GM08714 (cell line): ENCODE results near the gene RHBDF1.

Source experiments
- H3K4me3 ChIP-seq: fragments of 200-500 bp; sonication (Bioruptor generic); 2 replicates; pipeline ENCODE4 v1.5.1; 2014; ENCODE audit warnings: mild to moderate bottlenecking, low read length, inconsistent platforms
- ZNF274 ChIP-seq: IDR thresholded peaks from 2 replicates; pipeline ENCODE4 v1.6.1; 2012; ENCODE audit warnings: mild to moderate bottlenecking, low read depth, low read length

Gene RHBDF1, protein sequence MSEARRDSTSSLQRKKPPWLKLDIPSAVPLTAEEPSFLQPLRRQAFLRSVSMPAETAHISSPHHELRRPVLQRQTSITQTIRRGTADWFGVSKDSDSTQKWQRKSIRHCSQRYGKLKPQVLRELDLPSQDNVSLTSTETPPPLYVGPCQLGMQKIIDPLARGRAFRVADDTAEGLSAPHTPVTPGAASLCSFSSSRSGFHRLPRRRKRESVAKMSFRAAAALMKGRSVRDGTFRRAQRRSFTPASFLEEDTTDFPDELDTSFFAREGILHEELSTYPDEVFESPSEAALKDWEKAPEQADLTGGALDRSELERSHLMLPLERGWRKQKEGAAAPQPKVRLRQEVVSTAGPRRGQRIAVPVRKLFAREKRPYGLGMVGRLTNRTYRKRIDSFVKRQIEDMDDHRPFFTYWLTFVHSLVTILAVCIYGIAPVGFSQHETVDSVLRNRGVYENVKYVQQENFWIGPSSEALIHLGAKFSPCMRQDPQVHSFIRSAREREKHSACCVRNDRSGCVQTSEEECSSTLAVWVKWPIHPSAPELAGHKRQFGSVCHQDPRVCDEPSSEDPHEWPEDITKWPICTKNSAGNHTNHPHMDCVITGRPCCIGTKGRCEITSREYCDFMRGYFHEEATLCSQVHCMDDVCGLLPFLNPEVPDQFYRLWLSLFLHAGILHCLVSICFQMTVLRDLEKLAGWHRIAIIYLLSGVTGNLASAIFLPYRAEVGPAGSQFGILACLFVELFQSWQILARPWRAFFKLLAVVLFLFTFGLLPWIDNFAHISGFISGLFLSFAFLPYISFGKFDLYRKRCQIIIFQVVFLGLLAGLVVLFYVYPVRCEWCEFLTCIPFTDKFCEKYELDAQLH

DNA sequence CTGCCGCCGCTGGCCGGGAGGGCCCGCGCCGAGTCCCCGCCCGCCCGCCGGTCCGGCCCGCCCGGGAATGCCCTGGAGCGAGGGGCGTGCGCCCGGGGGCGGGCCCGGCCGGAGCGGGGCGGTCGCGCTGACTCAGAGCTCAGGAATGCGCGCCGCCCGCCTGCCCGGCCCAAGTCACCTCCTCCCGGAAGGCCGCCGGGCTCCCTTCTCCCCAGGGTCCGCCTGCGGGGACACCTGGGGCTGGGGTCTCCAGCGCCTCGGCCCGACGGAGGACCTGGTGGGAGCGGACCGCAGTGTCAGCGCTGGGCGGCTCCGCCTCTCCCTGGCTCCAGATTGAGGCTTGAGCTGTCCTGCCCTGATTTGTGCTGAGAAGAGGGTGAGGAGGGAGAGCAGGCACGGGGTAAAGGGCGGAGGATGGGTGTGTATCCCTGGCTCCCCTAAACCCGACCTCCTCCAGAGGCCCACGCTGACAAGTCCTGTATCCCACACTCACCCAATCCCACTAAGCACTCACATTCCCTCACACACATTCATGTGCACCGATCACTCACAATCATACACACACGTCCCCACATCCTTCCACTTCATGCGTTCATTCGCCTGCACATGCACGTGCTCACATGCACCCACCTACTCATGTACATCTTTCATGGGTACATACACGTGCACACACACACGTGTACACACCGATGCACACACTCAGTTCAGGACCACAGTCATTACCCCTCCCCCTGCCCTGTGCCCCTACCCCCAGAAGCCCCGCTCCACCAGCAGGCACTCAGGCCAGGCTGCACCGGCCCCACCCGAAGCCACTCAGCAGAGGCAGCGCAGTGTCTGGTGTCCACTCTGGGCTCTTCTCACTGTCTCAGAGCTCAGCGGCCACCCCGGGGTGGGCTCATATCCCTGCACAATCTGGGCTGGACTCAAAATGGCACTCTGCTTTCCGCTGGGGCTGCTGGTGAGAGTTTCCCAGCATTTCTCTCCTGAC lies at the start of gene RHBDF1:
TSS of gene RHBDF1 (minus strand) at position 71 of the 988 bp plus-strand sequence. CDS start 7,616 bp downstream, outside the sequence.
- TF ChIP-seq ZNF274 = no peak
- H3K4me3 ChIP-seq = no peak within 1 kb of the TSS

DNA sequence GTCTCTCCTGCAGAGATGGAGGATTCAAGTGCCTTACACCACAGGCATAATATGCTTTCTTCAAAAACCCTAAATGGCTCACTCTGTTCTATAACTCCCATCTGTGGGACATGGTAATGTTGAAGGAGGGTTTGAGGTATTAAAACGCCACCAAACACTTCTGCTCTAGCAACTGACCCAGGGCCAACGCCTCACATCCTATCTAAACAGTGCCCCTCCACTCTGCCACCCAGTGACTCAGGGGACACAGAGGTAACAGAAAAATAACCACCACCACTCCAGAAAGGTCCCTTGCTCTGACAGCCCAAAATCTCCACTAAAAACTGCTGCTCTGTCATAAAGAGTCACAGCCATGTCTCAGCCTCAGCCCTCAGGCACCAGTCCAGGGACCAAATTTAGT lies 48.3 kb upstream of the RHBDF1 start:
- no peak for TF ChIP-seq ZNF274
- no peak overlapping the region for H3K4me3 ChIP-seq

DNA sequence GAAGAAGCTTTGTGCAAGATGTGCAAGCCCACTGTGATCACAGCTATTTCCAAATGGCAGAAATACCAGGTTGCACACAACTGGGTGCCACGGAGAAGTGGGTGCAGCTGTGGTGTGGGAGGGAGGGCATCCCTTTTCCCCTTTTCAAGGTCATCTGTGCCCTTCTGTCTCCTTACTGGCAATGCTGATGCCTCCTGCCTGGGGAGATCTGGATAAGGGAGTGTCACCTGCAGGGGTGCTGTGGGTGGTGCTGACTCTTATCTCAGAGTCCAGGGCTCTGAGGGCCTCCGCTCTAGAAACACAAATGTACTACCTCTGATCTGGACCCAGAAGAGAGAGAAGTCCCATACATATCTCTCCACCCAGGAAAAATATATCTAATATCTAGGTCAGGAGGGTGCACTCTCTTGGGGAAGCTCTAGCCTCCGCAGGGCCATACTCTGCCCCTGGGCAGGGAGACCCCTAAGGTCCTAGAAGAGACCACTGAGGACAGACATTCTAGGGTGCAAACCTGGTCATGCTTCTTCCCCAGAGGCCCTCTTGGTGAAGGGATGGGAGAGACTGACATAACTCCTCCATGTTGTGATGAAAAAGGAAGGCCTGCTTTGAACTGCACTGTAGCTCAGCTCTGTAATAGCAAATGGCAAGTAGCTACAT lies 47.5 kb upstream of the RHBDF1 start:
- TF ChIP-seq ZNF274 = no peak
- no peak overlapping the region for H3K4me3 ChIP-seq

DNA sequence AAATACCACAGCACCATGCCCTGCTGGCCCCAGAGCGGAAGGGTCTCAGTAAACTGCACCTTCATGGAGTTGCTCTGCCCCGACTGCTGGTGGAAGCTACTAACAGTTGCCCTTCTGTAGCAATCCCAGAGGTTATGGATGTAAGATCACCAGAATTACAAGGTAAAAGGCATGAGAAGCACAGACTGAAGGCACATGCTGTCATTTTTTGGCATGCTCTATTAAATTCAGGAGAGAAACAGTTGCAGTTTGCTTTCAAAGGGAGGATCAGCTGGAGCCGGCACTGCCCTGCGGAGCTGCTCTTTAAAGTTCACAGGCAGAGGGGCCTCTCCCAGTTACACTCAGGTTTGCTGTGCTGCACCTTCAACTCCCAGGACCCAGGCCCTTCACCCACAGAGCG lies 46.9 kb upstream of the RHBDF1 start:
- no peak overlapping the region for H3K4me3 ChIP-seq
- TF ChIP-seq ZNF274 = no peak

DNA sequence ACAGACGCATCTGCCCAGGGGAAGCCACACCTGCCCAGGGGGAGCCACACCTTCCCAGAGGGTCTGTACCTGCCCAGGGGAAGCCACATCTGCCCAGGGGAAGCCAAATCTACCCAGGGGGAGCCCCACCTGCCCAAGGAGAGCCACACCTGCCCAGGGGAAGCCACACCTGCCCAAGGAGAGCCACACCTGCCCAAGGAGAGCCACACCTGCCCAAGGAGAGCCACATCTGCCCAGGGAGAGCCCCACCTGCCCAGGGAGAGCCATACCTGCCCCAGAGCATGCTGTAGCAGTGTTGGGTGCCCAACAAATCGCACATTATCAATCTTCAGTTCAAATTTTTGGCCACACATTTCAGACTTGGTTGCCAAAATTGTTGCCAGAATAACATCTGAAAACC lies 46.4 kb upstream of the RHBDF1 start:
- no peak for TF ChIP-seq ZNF274
- no peak overlapping the region for H3K4me3 ChIP-seq

DNA sequence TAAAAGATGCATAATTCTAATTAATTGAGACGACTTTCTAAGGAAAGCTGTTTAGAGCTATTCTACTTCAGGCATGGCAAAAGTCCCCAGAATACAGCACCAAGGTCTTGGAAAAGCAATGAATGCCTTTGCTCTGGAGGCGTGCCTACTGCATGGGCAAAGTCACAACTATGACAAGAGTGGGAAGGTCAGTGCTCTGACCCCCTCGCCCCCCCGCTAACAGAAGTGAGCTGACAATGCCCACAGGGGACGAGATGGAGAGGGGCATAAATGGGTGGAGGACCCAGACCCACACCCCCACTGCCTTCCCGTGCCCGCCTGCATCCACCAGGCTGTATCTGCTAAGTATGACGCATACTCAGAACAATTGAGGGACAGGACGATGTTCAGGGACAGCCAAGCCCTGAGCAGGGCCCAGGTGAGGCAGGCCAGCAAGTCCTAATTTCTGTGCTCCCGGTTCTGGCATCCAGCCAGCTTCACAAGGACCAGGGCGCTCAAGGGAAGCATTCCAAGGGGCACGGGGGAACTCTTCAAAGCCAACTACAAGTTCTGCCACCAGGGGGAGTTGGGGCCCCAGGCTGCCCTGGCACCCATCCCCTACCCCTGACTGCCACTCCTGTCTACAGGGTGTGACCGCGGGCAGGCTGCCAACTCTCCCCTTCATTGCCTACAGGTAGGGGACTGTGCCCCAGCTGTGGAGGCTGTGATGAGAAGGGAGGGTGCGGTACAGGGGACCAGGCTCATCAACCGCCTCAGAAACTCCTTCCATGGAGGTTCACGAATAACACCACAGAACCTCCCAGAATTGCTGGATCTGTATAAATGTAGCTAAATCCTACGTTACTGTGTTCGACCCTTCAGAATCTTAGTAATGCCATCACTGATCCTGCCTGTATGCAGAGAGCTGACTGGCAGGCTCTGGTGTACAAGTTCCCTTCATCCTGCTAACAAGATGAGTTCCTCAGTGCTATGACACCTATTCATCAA lies 45.2 kb upstream of the RHBDF1 start:
- H3K4me3 ChIP-seq = no peak overlapping the region
- TF ChIP-seq ZNF274 = no peak

DNA sequence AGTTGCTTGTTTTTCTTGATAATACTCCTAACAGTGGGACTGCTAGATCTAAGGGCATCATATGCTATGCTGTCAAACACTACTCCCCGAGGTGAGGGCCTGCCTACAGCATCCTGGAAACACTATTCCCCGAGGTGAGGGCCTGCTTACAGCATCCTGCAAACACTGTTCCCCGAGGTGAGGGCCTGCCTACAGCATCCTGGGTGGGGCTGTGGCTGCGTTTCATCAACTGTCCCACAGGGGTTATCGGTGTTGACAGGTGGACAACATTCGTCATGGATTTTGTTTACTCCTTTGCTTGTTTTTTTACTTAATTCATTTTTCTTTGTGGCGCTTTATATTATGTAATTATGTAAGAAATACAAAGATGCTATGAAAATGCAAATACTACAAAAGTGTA lies 43.6 kb upstream of the RHBDF1 start:
- no peak overlapping the region for H3K4me3 ChIP-seq
- TF ChIP-seq ZNF274 = no peak

DNA sequence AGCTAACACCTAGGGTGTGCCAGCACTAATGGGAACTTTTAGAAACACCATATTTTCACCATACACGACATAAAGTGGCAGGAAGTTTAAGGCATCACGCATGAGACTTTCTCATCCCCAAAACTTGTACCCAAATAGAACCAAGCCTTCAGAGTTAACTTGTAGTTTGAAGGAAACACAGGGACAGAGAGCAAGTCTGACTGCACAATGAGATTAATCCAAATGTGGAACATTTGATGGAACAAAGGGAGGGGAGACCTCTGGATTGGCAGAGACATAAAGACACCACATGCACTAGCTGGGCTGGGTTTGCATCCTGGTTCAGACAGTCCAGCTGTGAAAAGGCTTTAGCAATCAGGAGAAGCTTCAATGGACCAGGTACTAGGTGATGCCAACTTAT lies 41.9 kb upstream of the RHBDF1 start:
- H3K4me3 ChIP-seq = no peak overlapping the region
- no peak for TF ChIP-seq ZNF274

DNA sequence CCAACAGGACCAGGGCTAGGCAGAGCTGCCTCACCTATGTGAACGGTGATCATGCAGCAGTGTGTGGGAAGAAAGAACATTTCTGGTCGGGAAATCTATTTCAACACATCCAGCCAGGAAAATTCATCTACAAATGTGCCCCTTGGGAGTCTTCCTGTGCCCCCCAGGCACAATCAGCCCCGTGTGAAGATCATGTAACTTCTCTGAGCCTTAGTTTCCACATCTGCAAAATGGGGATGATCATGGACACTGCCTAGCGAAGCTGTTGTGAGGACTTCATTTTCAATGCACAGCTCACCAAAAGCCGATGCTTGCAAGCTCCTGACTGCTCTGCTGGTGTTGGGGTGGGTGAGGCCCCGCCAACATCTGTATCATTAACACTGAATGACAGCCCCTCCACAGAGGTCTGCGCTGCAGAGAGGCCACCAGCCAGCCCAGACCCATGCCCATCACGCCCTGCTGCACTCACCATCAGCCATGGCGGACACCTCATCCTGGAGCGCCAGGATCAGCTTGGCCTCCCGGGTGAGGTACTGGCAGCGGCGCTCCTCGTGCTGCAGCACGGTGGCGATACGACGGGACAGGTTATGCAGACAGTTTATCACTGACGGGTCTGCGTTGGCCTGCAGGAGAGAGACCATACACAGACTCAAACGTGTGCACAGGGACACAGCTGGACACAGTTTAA lies 39.9 kb upstream of the RHBDF1 start:
- no peak overlapping the region for H3K4me3 ChIP-seq
- no peak for TF ChIP-seq ZNF274

DNA sequence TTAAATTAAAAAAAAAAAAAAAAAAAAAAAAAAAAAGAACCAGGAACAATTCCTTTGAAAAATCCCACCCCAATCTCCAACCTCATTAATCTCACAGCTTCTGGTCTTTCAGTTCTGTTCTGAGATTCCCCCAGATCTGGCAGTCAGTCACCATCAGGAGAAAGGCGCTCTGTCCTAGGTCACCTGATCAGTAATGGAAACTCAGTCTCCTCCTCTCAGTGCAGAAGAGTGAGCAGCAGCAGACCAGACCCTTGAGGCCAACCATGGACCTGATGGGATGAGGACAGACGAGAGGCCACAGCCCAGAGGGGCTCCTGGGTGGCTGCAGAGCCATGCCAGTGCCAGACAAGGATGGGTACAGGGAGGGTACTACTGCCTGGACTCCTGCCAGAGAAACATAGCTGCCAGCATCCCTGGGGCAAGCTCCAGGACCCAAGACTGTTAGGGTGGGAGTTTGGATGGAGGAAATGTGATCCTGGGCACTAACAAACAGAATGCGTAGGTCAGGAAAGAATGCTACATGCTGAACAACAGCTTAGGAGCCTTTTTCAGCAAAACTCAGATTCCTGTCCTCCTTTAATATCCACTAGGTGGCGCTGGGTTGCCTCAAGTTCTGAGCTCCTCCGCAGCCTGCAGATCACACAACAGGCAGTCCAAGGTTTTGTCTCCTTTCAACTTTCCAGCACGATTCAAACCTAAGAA lies 34.3 kb upstream of the RHBDF1 start:
- H3K4me3 ChIP-seq = no peak overlapping the region
- TF ChIP-seq ZNF274 = no peak

DNA sequence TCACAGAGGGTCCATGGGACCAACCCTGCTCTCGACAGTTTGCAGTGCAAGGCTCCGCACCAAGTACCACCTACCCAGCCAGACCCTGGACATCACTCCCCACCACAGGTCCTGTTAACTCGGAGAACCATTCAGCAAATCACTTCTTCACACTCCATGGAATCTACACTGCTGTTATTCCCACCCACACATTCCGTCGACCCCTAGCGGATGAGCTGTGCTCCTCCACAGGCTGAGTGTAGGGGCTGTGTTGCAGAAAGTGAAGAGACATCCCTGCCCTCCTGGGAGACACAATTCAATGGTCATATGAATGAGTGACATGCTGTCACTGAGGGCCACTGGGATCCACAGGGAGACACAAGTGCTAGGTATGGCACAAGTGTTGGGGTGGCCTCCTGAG lies 33.1 kb upstream of the RHBDF1 start:
- H3K4me3 ChIP-seq = no peak overlapping the region
- TF ChIP-seq ZNF274 = no peak
